Esophagus muscularis mucosa (tissue), 4 donors: ENCODE data around the gene LRR1.

ENCODE experiments used
- EP300 ChIP-seq: sonication (generic); formaldehyde crosslinking; IDR thresholded peaks from one replicate; pipeline ENCODE4 v1.6.1; 2017; ENCODE audit warnings: antibody characterized with exemption
- POLR2A ChIP-seq: fragments of 450-650 bp; IDR thresholded peaks from one replicate; pipeline ENCODE4 v1.6.1; 2017; ENCODE audit warnings: antibody characterized with exemption, moderate library complexity, mild to moderate bottlenecking, low read depth
- TF ChIP-seq, protein P1 (sequence below), 3 experiments: fragments of 200-600 bp in 2 of 3; fragments of 450-650 bp in 1 of 3; sonication (generic) in 2 of 3; IDR thresholded peaks; one replicate each; pipeline ENCODE4 v1.5.1; 2017 to 2019; ENCODE audit warnings: antibody characterized with exemption in 3 of 3, mild to moderate bottlenecking in 2 of 3, moderate library complexity in 1 of 3

DNA sequence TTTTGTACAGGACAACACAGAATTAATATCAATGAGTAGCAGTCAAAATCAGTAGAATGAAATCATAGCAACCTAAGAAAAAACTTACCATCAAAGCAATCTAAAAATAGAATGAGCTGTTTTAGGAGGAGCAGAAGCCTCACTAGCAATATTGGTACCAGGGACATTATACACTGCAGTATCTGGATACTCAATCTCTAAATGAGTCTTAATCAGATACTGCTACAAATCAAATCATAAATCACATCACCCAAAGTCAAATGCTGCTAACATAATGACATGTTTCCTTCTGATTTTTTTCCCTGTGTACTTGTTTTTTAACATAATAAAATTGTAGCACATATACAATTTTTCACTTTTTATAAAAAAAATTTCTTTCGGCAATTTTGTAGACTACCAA is 20.6 kb upstream of the LRR1 start:
- TF ChIP-seq EP300, result no peak
- TF ChIP-seq, protein P1, sequence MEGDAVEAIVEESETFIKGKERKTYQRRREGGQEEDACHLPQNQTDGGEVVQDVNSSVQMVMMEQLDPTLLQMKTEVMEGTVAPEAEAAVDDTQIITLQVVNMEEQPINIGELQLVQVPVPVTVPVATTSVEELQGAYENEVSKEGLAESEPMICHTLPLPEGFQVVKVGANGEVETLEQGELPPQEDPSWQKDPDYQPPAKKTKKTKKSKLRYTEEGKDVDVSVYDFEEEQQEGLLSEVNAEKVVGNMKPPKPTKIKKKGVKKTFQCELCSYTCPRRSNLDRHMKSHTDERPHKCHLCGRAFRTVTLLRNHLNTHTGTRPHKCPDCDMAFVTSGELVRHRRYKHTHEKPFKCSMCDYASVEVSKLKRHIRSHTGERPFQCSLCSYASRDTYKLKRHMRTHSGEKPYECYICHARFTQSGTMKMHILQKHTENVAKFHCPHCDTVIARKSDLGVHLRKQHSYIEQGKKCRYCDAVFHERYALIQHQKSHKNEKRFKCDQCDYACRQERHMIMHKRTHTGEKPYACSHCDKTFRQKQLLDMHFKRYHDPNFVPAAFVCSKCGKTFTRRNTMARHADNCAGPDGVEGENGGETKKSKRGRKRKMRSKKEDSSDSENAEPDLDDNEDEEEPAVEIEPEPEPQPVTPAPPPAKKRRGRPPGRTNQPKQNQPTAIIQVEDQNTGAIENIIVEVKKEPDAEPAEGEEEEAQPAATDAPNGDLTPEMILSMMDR (IDR thresholded peaks at IDR 0.05), result no peak
- TF ChIP-seq POLR2A, result no peak
